ENCODE results near the gene MOGAT1.
"Not testable (repeated sequence)": the region's sequence is repeated elsewhere in the genome, so short reads cannot be mapped to it uniquely, and the experiment has no call there.

MOGAT1 gene

GRCh38 chr2:222711315-222711940, 40.0 kb downstream of the MOGAT1 start:
- peak; percentile 6 for DNase-seq

GRCh38 chr2:222713002-222713401, 41.5 kb downstream of the MOGAT1 start:
- no peak for DNase-seq

DNA sequence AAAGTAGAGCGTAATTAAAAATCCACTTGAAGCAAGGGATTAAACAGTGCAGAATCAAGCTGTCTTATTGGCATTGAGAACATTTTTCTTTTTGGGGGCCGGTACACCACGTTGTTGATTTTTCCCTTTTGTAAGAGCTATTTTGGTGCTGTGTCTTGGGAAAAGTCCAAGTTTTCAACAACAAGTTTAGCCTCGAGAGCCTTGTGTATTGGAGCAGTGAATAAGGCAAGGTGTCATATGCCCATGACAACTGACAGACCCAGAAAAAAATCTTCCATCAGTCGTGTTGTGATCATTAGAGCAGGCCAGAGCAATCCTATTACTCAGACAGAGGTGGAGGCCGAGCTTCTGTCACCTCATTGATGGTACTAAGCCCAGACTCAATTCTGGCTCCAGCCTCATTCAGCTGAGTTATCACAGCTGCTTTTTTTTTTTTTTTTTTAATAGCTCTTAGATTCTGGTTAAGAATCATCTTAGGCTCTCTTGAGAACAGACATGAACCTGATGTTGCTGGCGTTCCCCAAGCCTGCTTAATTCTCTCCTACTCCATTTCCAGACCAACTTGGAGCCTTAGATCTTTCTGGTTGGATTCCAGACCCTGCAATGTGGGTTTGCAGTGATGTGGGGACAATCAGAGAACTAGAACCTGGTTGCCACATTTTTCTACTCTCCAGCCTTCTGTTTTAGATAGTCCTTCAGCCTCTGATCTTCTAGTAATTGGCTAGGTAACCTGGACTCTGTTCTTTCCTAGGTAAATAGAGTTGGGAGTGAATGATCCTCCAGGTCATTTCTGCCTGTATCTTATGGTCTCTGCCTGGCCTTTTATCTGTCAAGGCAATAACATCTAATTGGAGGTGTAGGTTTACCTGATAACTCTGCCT, 43.1 kb downstream of the MOGAT1 start:
- DNase-seq = no peak

GRCh38 chr2:222715742-222716141, 44.3 kb downstream of the MOGAT1 start:
- no peak for DNase-seq

DNA sequence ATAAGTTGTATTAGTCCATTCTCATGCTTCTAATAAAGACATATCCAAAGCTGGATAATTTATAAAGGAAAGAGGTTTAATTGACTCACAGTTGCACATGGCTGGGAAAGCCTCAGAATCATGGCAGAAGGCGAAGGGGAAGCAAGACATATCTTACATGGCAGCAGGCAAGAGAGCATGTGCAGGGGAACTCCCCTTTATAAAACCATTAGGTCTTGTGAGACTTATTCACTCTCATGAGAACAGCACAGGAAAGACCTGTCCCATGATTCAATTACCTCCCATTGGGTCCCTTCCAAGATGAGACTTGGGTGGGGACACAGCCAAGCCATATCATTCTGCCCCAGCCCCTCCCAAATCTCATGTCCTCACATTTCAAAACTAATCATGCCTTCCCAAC, 48.3 kb downstream of the MOGAT1 start:
- DNase-seq = not testable (repeated sequence)

GRCh38 chr2:222721597-222721996, 50.1 kb downstream of the MOGAT1 start:
- DNase-seq = not testable (repeated sequence)

DNA sequence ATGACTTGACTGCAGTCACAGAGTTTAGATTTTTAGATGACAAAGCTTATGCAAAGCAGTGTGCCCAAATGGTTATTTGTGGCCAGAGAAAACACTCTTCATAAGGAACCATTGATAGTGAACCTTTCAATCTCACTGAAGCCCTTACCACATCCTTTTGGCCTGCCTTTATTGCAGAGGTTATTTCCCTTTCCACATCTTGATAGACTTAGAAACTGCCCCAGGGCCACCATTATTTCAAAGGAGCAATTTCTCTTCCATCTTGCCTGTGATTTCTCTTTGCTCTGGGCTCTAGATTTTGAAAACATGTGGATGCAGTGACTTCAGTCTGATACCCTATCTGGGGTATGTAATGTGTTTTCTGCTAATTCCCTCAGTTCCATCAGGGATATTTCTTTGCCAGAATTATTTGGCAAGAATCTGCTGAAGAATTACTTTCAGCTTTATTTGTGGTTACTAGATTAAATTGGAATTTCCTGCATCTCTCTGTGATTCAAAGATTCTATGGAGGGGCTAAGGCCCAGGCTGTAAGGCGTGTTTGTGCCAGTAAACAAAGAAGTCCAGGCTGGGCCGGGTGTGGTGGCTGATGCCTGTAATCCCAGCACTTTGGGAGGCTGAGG, 51.0 kb downstream of the MOGAT1 start:
- no peak for DNase-seq

DNA sequence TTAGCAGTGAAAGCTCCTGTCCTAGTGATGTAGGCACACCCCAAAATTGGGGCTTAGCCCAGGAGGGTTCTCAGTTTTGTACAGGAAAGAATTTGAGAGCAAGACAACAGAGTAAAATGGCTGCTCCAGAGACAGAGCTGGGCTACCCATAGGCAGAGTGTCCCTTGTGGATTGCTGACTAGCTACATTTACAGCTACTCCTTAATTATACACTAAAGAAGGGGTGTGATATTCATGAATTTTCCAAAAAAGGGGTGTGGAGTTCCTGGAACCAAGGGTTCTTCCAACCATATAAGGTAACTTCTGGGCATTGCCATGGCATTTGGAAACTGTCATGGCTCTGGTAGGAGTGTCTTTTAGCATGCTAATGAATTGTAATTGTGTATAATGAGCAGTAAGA, 52.8 kb downstream of the MOGAT1 start:
- no peak for DNase-seq

DNA sequence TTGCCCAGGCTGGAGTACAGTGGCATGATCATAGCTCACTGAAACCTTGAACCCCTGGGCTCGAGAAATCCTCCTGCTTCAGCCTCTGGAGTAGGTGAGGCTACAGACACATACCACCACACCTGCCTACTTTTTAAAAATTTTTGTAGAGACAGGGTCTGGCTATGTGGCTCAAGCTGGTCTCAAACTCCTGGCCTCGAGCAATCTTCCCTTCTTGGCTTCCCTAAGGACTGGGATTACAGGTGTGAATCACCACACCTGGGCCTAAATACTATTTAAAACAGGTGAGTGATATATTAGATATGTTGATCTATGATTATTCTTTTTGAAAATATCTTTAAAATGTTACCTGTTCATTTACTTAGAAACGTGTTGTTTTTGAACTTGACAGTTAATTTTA, 57.2 kb downstream of the MOGAT1 start:
- no peak for DNase-seq

- no peak for DNase-seq
Observed at GRCh38 chr2:222730366-222730999, 59.0 kb downstream of the MOGAT1 start.

- no peak for DNase-seq
Observed at GRCh38 chr2:222731201-222731621, 59.8 kb downstream of the MOGAT1 start.

DNA sequence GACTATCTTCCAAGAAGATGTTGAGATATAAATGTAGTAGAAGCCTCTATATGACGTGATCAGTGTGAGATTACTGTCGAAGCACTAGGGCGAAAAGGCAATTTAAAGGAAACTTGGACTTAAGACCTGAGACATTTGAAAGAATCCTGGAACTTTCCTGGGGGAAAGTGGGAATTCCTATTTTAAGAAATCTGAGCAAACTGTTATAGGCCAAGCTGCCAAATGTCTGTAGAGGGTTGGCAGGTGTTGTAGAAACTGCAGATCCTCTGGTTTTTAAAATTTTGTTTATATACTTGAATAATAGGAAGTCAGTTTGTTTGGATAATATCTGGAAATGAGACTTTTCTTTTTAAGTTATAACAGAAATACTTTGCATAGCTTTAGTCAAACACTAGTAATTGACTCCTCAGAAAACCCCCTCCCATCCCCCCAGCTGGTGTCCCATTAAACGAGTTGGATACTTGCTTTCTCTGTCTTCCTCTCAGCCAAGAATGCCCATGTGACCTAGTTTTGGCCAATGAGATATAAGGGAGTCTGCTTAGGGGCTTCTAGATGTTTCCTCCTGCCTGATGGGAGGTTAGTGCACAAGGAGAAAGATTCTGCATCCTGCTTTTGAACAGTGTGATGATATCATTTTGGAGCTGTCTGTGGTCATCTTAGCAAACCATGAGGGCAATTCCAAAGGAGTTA, 61.2 kb downstream of the MOGAT1 start:
- no peak for DNase-seq

DNA sequence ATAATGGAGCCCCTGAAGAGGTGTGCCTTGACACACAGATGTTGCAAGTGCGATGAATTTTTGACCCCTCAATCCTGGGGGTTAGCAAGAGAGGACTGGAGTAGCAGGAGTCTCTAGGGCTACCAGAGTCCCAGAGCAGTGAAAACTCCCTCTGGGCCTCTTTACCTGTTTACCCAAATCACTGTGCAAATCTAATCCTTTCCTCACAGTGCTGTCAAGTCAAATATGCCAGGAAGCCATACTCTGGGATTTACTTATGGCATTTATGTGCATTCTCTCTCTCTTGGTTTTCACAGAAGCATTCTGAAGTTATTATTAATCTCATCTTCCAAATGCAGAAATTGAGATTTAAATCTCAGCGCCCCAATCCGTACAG, 62.0 kb downstream of the MOGAT1 start:
- DNase-seq = no peak

DNA sequence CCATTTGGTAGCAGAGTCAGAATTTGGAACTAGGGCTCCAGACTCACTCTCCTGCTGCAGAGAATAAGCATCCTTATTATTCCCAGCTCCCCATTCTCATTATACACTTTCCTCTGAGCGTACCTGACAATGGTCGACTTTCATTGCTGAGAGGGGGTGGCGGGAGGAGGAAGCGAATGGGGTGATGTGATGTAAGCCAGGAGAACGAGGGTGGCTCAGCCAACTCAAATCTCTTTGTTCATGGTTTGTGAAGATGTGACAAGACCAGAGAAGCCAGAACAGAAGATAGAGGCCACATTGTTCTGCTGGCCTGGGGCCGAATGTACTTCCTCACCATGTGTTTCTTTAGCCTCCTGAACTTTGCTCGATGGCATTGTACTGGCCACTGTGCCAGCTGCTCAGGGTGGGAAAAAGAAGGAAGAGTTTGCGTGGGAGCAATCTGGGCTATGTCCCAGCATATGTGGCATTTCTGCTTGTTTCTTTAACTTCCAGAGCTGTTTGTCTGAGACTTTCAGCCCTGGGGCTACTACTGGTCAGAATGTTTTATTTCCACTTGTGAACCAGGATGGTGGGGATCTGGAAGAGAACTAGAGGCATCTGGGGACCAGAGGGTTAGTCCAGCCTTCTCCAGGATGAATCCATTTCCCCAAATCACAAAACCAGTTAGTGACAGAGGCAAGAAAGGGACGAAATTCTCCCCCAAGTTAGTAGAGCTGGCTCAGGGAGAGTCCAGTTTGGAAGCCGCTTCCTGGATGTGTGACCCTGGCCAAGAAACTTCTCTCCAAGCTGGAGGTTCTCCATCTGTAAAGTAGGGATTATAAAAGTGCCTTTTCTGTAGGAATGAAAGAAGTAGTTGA, 62.6 kb downstream of the MOGAT1 start:
- DNase-seq = no peak

- DNase-seq = peak; percentile 17
Observed at GRCh38 chr2:222734703-222735014, 63.2 kb downstream of the MOGAT1 start.

DNA sequence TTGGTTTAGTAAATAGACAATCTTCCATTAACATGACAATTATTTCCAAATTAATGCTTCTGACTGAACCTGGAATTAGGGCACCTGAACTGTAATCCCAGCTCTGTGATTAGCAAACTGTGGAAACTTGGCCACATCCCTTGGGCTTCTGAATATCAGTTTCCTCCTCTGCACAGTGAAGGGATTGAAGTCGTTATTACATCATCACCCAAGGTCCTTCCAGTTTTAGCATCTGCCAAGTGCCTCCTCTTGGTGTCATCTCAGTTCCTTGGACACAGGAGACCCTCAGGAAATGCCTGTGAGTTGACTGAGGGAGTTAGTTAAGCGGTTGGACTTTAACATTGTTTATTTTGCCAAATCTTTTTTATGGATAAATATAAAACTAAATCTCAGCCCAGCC, 64.8 kb downstream of the MOGAT1 start:
- DNase-seq = no peak

DNA sequence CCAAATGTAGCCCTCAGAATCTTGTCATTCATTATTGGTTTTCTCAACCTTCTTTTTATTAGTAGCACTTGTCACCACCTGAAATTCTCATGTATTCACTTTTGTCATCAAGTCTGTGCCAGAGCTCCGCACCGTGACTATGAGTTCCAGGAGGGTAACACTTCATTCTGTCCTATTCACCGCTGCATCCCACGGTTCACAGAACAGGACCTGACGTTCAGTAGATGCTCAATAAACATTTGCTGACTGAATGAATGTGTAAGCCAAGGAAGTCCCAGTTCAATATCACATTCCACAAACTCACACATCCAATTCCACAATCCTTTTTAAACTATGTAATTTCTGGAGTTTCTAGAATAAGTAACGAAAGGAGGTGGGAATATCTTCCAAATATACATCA, 65.5 kb downstream of the MOGAT1 start:
- DNase-seq = no peak

GRCh38 chr2:222738312-222738711, 66.9 kb downstream of the MOGAT1 start:
- DNase-seq = no peak

- no peak for DNase-seq
Observed at GRCh38 chr2:222738809-222739208, 67.4 kb downstream of the MOGAT1 start.

GRCh38 chr2:222739939-222740338, 68.5 kb downstream of the MOGAT1 start:
- no peak for DNase-seq

- no peak for DNase-seq
Observed at GRCh38 chr2:222743251-222743812, 71.9 kb downstream of the MOGAT1 start.
